ENCODE data around the gene UBA7. TPM values are rescaled to one million over a fixed set of nuclear protein-coding genes. Genes with fewer than 3 reads are reported as not detected.
A peak's percentile ranks its signal among the peaks of the same experiment; 100 is the strongest.
"Not testable (repeated sequence)": the region's sequence is repeated elsewhere in the genome, so short reads cannot be mapped to it uniquely, and the experiment has no call there.

Gene UBA7
- total RNA-seq, 1 donor from 2014 or later = 1.6 TPM

GRCh38 chr3:49786357-49787181 lies 27.2 kb downstream of the UBA7 start, which contains the start of gene IP6K1:
Gene IP6K1, minus strand, starts transcription at chr3:49786542. Its CDS starts 38,502 bp downstream, at chr3:49748040.
- DNase-seq (ENCODE audit: low spot score in 2 of 2) (peak; percentile 100), FAIRE-seq (peak; percentile 96)

GRCh38 chr3:49785565-49786356 lies 28.0 kb downstream of the UBA7 start:
- FAIRE-seq = no peak
- DNase-seq (ENCODE audit: low spot score in 2 of 2) = no peak

GRCh38 chr3:49782277-49782676 lies 31.5 kb downstream of the UBA7 start:
- FAIRE-seq; DNase-seq (ENCODE audit: low spot score in 2 of 2): not testable (repeated sequence)

- no peak for FAIRE-seq
- DNase-seq (ENCODE audit: low spot score in 2 of 2) = no peak
Measured at GRCh38 chr3:49781415-49782199, 32.1 kb downstream of the UBA7 start.

- not testable (repeated sequence) for FAIRE-seq; DNase-seq (ENCODE audit: low spot score in 2 of 2)
Measured at GRCh38 chr3:49780975-49781365, 32.8 kb downstream of the UBA7 start.

GRCh38 chr3:49780080-49780974 lies 33.4 kb downstream of the UBA7 start:
- FAIRE-seq (no peak), DNase-seq (ENCODE audit: low spot score in 2 of 2) (no peak)

- DNase-seq (ENCODE audit: low spot score in 2 of 2) (no peak), FAIRE-seq (no peak)
Measured at GRCh38 chr3:49779358-49780079, 34.2 kb downstream of the UBA7 start.

GRCh38 chr3:49776101-49776500 lies 37.7 kb downstream of the UBA7 start:
- not testable (repeated sequence) for FAIRE-seq; DNase-seq (ENCODE audit: low spot score in 2 of 2)

GRCh38 chr3:49775538-49775937 lies 38.2 kb downstream of the UBA7 start:
- DNase-seq (ENCODE audit: low spot score in 2 of 2) (peak in 1 of 2 donors; percentile 10), FAIRE-seq (no peak)

- DNase-seq (ENCODE audit: low spot score in 2 of 2) = no peak
- FAIRE-seq = no peak
Measured at GRCh38 chr3:49772703-49773102, 41.0 kb downstream of the UBA7 start.

GRCh38 chr3:49771340-49771938 lies 42.3 kb downstream of the UBA7 start:
- DNase-seq (ENCODE audit: low spot score in 2 of 2) (no peak), FAIRE-seq (no peak)

- FAIRE-seq (no peak), DNase-seq (ENCODE audit: low spot score in 2 of 2) (no peak)
Measured at GRCh38 chr3:49769926-49770325, 43.8 kb downstream of the UBA7 start.

GRCh38 chr3:49769286-49769915 lies 44.4 kb downstream of the UBA7 start:
- FAIRE-seq = no peak
- no peak for DNase-seq (ENCODE audit: low spot score in 2 of 2)

GRCh38 chr3:49763981-49764380 lies 49.8 kb downstream of the UBA7 start:
- FAIRE-seq = no peak
- DNase-seq (ENCODE audit: low spot score in 2 of 2) = no peak

GRCh38 chr3:49761661-49762060 lies 52.1 kb downstream of the UBA7 start:
- FAIRE-seq = no peak
- DNase-seq (ENCODE audit: low spot score in 2 of 2) = no peak

- DNase-seq (ENCODE audit: low spot score in 2 of 2) = no peak
- no peak for FAIRE-seq
Measured at GRCh38 chr3:49759226-49759625, 54.5 kb downstream of the UBA7 start.

GRCh38 chr3:49757197-49757596 lies 56.6 kb downstream of the UBA7 start:
- FAIRE-seq (no peak), DNase-seq (ENCODE audit: low spot score in 2 of 2) (no peak)

- DNase-seq (ENCODE audit: low spot score in 2 of 2) = no peak
- FAIRE-seq = no peak
Measured at GRCh38 chr3:49756036-49756435, 57.7 kb downstream of the UBA7 start.
